HepG2 (cell line): Measurements from ENCODE around the gene PROX1. TPM values are rescaled to one million over a fixed set of nuclear protein-coding genes. Genes with fewer than 3 reads are reported as not detected.

Experiments used
- ARNTL ChIP-seq: sonication (generic); formaldehyde crosslinking; IDR thresholded peaks from 2 replicates; pipeline ENCODE4 v1.4.0; 2020; ENCODE audit warnings: mild to moderate bottlenecking, missing genetic modification reagents
- DPF2 ChIP-seq: sonication (generic); formaldehyde crosslinking; IDR thresholded peaks from 2 replicates; pipeline ENCODE4 v1.4.0; 2020; ENCODE audit warnings: mild to moderate bottlenecking, low read depth, missing genetic modification reagents, borderline replicate concordance
- FOXC1 ChIP-seq: sonication (generic); formaldehyde crosslinking; IDR thresholded peaks from 2 replicates; pipeline ENCODE4 v1.8.0; 2022; ENCODE audit warnings: mild to moderate bottlenecking, missing genetic modification reagents, borderline replicate concordance
- HOMEZ ChIP-seq: IDR thresholded peaks from 2 replicates; pipeline ENCODE4 v1.6.1; 2016; ENCODE audit warnings: low read depth
- KMT2B ChIP-seq: IDR thresholded peaks from 2 replicates; pipeline ENCODE4 v1.6.1; 2016; ENCODE audit warnings: missing genetic modification reagents, missing compliant biosample characterization
- MEIS2 ChIP-seq: sonication (generic); formaldehyde crosslinking; IDR thresholded peaks from 2 replicates; pipeline ENCODE4 v1.9.0; 2021; ENCODE audit warnings: mild to moderate bottlenecking, missing genetic modification reagents
- MXD4 ChIP-seq: IDR thresholded peaks from 2 replicates; pipeline ENCODE4 v1.6.1; 2016; ENCODE audit warnings: mild to moderate bottlenecking, missing biosample characterization, missing genetic modification reagents
- NFE2L1 ChIP-seq: sonication (generic); formaldehyde crosslinking; IDR thresholded peaks from 2 replicates; pipeline ENCODE4 v1.4.0; 2020; ENCODE audit warnings: missing genetic modification reagents, mild to moderate bottlenecking, borderline replicate concordance
- NFKB2 ChIP-seq: sonication (generic); formaldehyde crosslinking; IDR thresholded peaks from 2 replicates; pipeline ENCODE4 v1.4.0; 2020; ENCODE audit warnings: missing genetic modification reagents, borderline replicate concordance
- NR2C2 ChIP-seq: sonication (generic); formaldehyde crosslinking; IDR thresholded peaks from 2 replicates; pipeline ENCODE4 v1.4.0; 2020; ENCODE audit warnings: missing genetic modification reagents, mild to moderate bottlenecking, moderate library complexity, borderline replicate concordance
- PLRG1 ChIP-seq: fragments of 450-650 bp; conservative IDR thresholded peaks from 2 replicates; pipeline ENCODE4 v1.6.1; 2016
- PLSCR1 ChIP-seq: sonication (generic); formaldehyde crosslinking; IDR thresholded peaks from 2 replicates; pipeline ENCODE4 v1.5.0; 2020; ENCODE audit warnings: missing genetic modification reagents, mild to moderate bottlenecking, borderline replicate concordance
- POLR2A ChIP-seq, 2 experiments: IDR thresholded peaks; 2 replicates each; pipeline ENCODE4 v1.6.1; 2011; ENCODE audit warnings: low read depth in 2 of 2, low read length in 2 of 2, mild to moderate bottlenecking in 1 of 2, moderate library complexity in 1 of 2; ENCODE audit not compliant: insufficient read depth in 1 of 2
- RXRA ChIP-seq: sonication (generic); formaldehyde crosslinking; IDR thresholded peaks from 2 replicates; pipeline ENCODE4 v1.5.1; 2020; ENCODE audit warnings: missing genetic modification reagents
- SSRP1 ChIP-seq: IDR thresholded peaks from 2 replicates; pipeline ENCODE4 v1.6.1; 2016; ENCODE audit warnings: control low read depth
- SUZ12 ChIP-seq: fragments of 150-350 bp; IDR thresholded peaks from 2 replicates; pipeline ENCODE4 v1.6.1; 2014; ENCODE audit warnings: low read depth, low read length
- ZBTB43 ChIP-seq: sonication (generic); formaldehyde crosslinking; conservative IDR thresholded peaks from 2 replicates; pipeline ENCODE4 v1.4.0; 2020; ENCODE audit warnings: missing genetic modification reagents
- ZMYM2 ChIP-seq: sonication (generic); formaldehyde crosslinking; IDR thresholded peaks from 2 replicates; pipeline ENCODE4 v1.8.0; 2022; ENCODE audit warnings: mild to moderate bottlenecking, missing genetic modification reagents
- ZNF432 ChIP-seq: sonication (generic); formaldehyde crosslinking; IDR thresholded peaks from 2 replicates; pipeline ENCODE4 v1.5.0; 2020; ENCODE audit warnings: missing genetic modification reagents, mild to moderate bottlenecking, borderline replicate concordance
- ZNF598 ChIP-seq: sonication (generic); formaldehyde crosslinking; IDR thresholded peaks from 2 replicates; pipeline ENCODE4 v1.5.1; 2020; ENCODE audit warnings: mild to moderate bottlenecking, missing genetic modification reagents, borderline replicate concordance
- ZNF614 ChIP-seq: IDR thresholded peaks from 2 replicates; pipeline ENCODE4 v1.6.1; 2018; ENCODE audit warnings: missing biosample characterization, missing genetic modification reagents, inconsistent platforms, borderline replicate concordance
- ZNF652 ChIP-seq: IDR thresholded peaks from 2 replicates; pipeline ENCODE4 v1.6.1; 2016; ENCODE audit warnings: low read depth, borderline replicate concordance
- ZNF747 ChIP-seq: sonication (generic); formaldehyde crosslinking; IDR thresholded peaks from 2 replicates; pipeline ENCODE4 v1.8.1; 2023; ENCODE audit warnings: missing genetic modification reagents, mild to moderate bottlenecking, borderline replicate concordance
- ZNF879 ChIP-seq: sonication (generic); formaldehyde crosslinking; IDR thresholded peaks from 2 replicates; pipeline ENCODE4 v1.8.1; 2023; ENCODE audit warnings: missing genetic modification reagents
- ZSCAN9 ChIP-seq: IDR thresholded peaks from 2 replicates; pipeline ENCODE4 v1.6.1; 2016; ENCODE audit warnings: borderline replicate concordance
- ZUFSP ChIP-seq: sonication (generic); formaldehyde crosslinking; IDR thresholded peaks from 2 replicates; pipeline ENCODE4 v1.9.0; 2021; ENCODE audit warnings: missing genetic modification reagents, mild to moderate bottlenecking, borderline replicate concordance
- polyA plus RNA-seq, 8 experiments: library from polyadenylated mRNA; depleted of rRNA in 3 of 8; stranded (reverse) in 7 of 8; unstranded in 1 of 8; fragments of >200 nt; fragmentation: Illumina TruSeq in 4 of 8; extraction: Trizol in 4 of 8; gene quantifications; 2 replicates each; pipeline versions ENCODE4 v1.2.1 to v1.2.3, GENCODE V29; 2011 to 2016; ENCODE audit warnings: low read depth in 4 of 8, missing spikeins in 1 of 8, mixed read lengths in 1 of 8; ENCODE audit not compliant: insufficient read depth in 1 of 8
- total RNA-seq, 5 experiments: library from RNA; depleted of rRNA; stranded (reverse); fragments of >200 nt; fragmentation: Illumina TruSeq; extraction: Trizol; gene quantifications; 2 replicates each; pipeline ENCODE4 v1.2.3, GENCODE V29; 2016; ENCODE audit warnings: low read depth in 1 of 5

PROX1 gene
- total and polyA plus RNA-seq, 2 of the 13 experiments (the other 11 are each of a cell fraction or from before 2014, with no cell fraction given): 12.3 to 30.2 TPM

GRCh38 chr1:214050513-214051401, 63.0 kb downstream of the PROX1 start (continued):
- TF ChIP-seq KMT2B (CRISPR knock-in tag) (peak; percentile 40; the same call in 1 of the 2 replicates), SUZ12 (no peak), MXD4 (CRISPR knock-in tag) (no peak), ZNF432 (CRISPR knock-in tag) (no peak), SSRP1 (CRISPR knock-in tag) (0 out of 2 replicates have a peak, but pooled peaks have one; percentile 22), ZNF598 (0 out of 2 replicates have a peak, but pooled peaks have one; percentile 46), NFE2L1 (no peak), DPF2 (CRISPR knock-in tag) (peak; percentile 89), ZNF614 (CRISPR knock-in tag) (peak; percentile 85), MEIS2 (CRISPR knock-in tag) (peak; percentile 88; the same call in 1 of the 2 replicates), ZMYM2 (peak; percentile 92), POLR2A (IDR thresholded peaks at IDR 0.05; ENCODE audit: insufficient read depth in 1 of 2, low read depth in 2 of 2, low read length in 2 of 2) (peak in 1 of 2 experiments; percentile 44; a peak in 2 of 4 replicates), ZNF652 (CRISPR knock-in tag) (peak; percentile 62; the same call in 1 of the 2 replicates), ZNF879 (CRISPR knock-in tag) (0 out of 2 replicates have a peak, but pooled peaks have one; percentile 62), ARNTL (CRISPR knock-in tag) (peak; percentile 83), PLSCR1 (CRISPR knock-in tag) (no peak), HOMEZ (CRISPR knock-in tag) (peak; percentile 97), NFKB2 (peak; percentile 46; the same call in 1 of the 2 replicates), ZBTB43 (CRISPR knock-in tag) (peak; percentile 75), ZNF747 (CRISPR knock-in tag) (no peak; the same call in 1 of the 2 replicates), NR2C2 (peak; percentile 95), ZSCAN9 (CRISPR knock-in tag) (no peak), PLRG1 (no peak), RXRA (CRISPR knock-in tag) (peak; percentile 99), ZUFSP (CRISPR knock-in tag) (no peak), FOXC1 (peak; percentile 52; the same call in 1 of the 2 replicates)
